ENCODE results near the gene MGAT5.

Gene MGAT5

DNA sequence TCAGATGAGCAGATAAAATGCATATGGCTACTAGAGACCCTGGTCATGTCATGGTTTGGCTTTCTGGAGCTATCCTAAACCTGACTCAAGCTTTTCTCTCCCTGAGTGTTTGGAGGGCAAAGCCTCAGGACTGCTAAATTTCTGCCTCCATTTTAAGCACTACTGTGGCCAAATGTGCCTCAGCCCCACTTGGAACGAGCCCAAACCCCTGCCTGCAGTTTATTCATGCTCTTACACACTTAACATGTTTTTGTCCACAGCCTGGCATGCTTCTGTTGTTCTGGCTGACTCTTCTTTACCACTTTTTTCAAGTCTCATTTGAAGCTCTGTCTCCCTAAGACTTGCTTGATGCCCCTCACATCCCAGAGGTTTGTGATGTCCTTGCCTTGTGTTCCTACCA is 24.7 kb downstream of the MGAT5 start (continued):
- TF ChIP-seq, protein P1, sequence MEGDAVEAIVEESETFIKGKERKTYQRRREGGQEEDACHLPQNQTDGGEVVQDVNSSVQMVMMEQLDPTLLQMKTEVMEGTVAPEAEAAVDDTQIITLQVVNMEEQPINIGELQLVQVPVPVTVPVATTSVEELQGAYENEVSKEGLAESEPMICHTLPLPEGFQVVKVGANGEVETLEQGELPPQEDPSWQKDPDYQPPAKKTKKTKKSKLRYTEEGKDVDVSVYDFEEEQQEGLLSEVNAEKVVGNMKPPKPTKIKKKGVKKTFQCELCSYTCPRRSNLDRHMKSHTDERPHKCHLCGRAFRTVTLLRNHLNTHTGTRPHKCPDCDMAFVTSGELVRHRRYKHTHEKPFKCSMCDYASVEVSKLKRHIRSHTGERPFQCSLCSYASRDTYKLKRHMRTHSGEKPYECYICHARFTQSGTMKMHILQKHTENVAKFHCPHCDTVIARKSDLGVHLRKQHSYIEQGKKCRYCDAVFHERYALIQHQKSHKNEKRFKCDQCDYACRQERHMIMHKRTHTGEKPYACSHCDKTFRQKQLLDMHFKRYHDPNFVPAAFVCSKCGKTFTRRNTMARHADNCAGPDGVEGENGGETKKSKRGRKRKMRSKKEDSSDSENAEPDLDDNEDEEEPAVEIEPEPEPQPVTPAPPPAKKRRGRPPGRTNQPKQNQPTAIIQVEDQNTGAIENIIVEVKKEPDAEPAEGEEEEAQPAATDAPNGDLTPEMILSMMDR (tag by site-specific recombination; IDR thresholded peaks at IDR 0.05), result no peak
- TF ChIP-seq ZNF19 (tag by site-specific recombination; IDR thresholded peaks at IDR 0.05; ENCODE audit: low read depth) (no peak), ZNF132 (tag by site-specific recombination; IDR thresholded peaks at IDR 0.05; ENCODE audit: borderline replicate concordance) (no peak), ZNF341 (tag by site-specific recombination; IDR thresholded peaks at IDR 0.05; ENCODE audit: low read depth) (no peak), ZNF423 (tag by site-specific recombination; IDR thresholded peaks at IDR 0.05) (no peak), ZNF777 (tag by site-specific recombination; IDR thresholded peaks at IDR 0.05; ENCODE audit: borderline replicate concordance) (no peak)
- TF ChIP-seq, protein P2, sequence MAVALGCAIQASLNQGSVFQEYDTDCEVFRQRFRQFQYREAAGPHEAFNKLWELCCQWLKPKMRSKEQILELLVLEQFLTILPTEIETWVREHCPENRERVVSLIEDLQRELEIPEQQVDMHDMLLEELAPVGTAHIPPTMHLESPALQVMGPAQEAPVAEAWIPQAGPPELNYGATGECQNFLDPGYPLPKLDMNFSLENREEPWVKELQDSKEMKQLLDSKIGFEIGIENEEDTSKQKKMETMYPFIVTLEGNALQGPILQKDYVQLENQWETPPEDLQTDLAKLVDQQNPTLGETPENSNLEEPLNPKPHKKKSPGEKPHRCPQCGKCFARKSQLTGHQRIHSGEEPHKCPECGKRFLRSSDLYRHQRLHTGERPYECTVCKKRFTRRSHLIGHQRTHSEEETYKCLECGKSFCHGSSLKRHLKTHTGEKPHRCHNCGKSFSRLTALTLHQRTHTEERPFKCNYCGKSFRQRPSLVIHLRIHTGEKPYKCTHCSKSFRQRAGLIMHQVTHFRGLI (tag by site-specific recombination; IDR thresholded peaks at IDR 0.05), result no peak
- TF ChIP-seq, protein P3, sequence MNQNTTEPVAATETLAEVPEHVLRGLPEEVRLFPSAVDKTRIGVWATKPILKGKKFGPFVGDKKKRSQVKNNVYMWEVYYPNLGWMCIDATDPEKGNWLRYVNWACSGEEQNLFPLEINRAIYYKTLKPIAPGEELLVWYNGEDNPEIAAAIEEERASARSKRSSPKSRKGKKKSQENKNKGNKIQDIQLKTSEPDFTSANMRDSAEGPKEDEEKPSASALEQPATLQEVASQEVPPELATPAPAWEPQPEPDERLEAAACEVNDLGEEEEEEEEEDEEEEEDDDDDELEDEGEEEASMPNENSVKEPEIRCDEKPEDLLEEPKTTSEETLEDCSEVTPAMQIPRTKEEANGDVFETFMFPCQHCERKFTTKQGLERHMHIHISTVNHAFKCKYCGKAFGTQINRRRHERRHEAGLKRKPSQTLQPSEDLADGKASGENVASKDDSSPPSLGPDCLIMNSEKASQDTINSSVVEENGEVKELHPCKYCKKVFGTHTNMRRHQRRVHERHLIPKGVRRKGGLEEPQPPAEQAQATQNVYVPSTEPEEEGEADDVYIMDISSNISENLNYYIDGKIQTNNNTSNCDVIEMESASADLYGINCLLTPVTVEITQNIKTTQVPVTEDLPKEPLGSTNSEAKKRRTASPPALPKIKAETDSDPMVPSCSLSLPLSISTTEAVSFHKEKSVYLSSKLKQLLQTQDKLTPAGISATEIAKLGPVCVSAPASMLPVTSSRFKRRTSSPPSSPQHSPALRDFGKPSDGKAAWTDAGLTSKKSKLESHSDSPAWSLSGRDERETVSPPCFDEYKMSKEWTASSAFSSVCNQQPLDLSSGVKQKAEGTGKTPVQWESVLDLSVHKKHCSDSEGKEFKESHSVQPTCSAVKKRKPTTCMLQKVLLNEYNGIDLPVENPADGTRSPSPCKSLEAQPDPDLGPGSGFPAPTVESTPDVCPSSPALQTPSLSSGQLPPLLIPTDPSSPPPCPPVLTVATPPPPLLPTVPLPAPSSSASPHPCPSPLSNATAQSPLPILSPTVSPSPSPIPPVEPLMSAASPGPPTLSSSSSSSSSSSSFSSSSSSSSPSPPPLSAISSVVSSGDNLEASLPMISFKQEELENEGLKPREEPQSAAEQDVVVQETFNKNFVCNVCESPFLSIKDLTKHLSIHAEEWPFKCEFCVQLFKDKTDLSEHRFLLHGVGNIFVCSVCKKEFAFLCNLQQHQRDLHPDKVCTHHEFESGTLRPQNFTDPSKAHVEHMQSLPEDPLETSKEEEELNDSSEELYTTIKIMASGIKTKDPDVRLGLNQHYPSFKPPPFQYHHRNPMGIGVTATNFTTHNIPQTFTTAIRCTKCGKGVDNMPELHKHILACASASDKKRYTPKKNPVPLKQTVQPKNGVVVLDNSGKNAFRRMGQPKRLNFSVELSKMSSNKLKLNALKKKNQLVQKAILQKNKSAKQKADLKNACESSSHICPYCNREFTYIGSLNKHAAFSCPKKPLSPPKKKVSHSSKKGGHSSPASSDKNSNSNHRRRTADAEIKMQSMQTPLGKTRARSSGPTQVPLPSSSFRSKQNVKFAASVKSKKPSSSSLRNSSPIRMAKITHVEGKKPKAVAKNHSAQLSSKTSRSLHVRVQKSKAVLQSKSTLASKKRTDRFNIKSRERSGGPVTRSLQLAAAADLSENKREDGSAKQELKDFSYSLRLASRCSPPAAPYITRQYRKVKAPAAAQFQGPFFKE (tag by site-specific recombination; IDR thresholded peaks at IDR 0.05; ENCODE audit: borderline replicate concordance), result no peak
- TF ChIP-seq, protein P4, sequence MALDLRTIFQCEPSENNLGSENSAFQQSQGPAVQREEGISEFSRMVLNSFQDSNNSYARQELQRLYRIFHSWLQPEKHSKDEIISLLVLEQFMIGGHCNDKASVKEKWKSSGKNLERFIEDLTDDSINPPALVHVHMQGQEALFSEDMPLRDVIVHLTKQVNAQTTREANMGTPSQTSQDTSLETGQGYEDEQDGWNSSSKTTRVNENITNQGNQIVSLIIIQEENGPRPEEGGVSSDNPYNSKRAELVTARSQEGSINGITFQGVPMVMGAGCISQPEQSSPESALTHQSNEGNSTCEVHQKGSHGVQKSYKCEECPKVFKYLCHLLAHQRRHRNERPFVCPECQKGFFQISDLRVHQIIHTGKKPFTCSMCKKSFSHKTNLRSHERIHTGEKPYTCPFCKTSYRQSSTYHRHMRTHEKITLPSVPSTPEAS (tag by site-specific recombination; IDR thresholded peaks at IDR 0.05), result no peak
- TF ChIP-seq, protein P5, sequence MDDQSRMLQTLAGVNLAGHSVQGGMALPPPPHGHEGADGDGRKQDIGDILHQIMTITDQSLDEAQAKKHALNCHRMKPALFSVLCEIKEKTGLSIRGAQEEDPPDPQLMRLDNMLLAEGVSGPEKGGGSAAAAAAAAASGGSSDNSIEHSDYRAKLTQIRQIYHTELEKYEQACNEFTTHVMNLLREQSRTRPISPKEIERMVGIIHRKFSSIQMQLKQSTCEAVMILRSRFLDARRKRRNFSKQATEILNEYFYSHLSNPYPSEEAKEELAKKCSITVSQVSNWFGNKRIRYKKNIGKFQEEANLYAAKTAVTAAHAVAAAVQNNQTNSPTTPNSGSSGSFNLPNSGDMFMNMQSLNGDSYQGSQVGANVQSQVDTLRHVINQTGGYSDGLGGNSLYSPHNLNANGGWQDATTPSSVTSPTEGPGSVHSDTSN (CRISPR knock-in tag; IDR thresholded peaks at IDR 0.05), result no peak

DNA sequence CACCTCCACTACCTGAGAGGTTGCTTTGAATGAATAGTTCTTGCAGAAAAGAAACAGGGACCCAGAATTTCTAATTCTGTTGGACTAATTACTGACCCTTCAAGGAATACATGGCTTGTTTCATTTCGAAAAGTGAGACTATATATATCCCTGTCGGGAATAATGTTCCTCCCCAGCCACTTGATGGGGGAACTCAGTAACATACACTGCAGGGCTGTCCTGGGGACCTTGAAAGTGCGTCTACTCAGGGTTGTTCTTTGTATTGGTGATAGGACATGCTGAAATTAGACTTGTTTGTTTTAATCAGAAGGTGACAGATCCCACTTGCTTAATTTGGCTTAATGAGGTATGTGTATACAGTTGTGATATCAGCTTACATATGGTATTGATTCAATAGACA is 25.5 kb downstream of the MGAT5 start:
- POLR2A ChIA-PET, result no interaction called here
- Histone ChIP-seq H3K9me3 (ENCODE audit: control insufficient read depth, insufficient read depth, low read depth, low read length) (no peaks in the 10 kb centered on the region), H3K27ac (ENCODE audit: extremely low read depth, low read depth, low read length) (no peak overlapping the region), H3K36me3 (ENCODE audit: control insufficient read depth in 2 of 2, insufficient read depth in 1 of 2, low read length in 2 of 2) (no peaks in the 10 kb centered on the region; a peak in 1 of 3 replicates), H3K4me1 (ENCODE audit: control insufficient read depth, insufficient read depth, low read length) (no peaks in the 10 kb centered on the region), H3K4me3 (ENCODE audit: low read depth, low read length) (no peak overlapping the region)
- CTCF ChIA-PET, result interaction anchor here (0.6 kb wide), 1 partner anchor 19 kb away, joined by 3 read pairs; no protein-coding TSS in a partner anchor
- TF ChIP-seq OSR2 (tag by site-specific recombination; IDR thresholded peaks at IDR 0.05) (no peak), ZNF776 (tag by site-specific recombination; IDR thresholded peaks at IDR 0.05; ENCODE audit: borderline replicate concordance) (no peak), ZNF558 (tag by site-specific recombination; IDR thresholded peaks at IDR 0.05) (no peak), KLF9 (tag by site-specific recombination; IDR thresholded peaks at IDR 0.05; ENCODE audit: low read depth) (no peak), ZNF555 (tag by site-specific recombination; conservative IDR thresholded peaks at IDR 0.05) (no peak), ZFHX2 (tag by site-specific recombination; conservative IDR thresholded peaks at IDR 0.05) (no peak), GLIS1 (tag by site-specific recombination; IDR thresholded peaks at IDR 0.05) (no peak)
- TF ChIP-seq, protein P3 (tag by site-specific recombination; IDR thresholded peaks at IDR 0.05; ENCODE audit: borderline replicate concordance), result no peak
- TF ChIP-seq, protein P6, sequence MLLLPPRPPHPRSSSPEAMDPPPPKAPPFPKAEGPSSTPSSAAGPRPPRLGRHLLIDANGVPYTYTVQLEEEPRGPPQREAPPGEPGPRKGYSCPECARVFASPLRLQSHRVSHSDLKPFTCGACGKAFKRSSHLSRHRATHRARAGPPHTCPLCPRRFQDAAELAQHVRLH (tag by site-specific recombination; IDR thresholded peaks at IDR 0.05), result no peak
